ENCODE data around the gene MAMDC4. TPM values are rescaled to one million over a fixed set of nuclear protein-coding genes. Genes with fewer than 3 reads are reported as not detected.

The MAMDC4 gene
- polyA plus RNA-seq, 1 donor, result 772 TPM

DNA sequence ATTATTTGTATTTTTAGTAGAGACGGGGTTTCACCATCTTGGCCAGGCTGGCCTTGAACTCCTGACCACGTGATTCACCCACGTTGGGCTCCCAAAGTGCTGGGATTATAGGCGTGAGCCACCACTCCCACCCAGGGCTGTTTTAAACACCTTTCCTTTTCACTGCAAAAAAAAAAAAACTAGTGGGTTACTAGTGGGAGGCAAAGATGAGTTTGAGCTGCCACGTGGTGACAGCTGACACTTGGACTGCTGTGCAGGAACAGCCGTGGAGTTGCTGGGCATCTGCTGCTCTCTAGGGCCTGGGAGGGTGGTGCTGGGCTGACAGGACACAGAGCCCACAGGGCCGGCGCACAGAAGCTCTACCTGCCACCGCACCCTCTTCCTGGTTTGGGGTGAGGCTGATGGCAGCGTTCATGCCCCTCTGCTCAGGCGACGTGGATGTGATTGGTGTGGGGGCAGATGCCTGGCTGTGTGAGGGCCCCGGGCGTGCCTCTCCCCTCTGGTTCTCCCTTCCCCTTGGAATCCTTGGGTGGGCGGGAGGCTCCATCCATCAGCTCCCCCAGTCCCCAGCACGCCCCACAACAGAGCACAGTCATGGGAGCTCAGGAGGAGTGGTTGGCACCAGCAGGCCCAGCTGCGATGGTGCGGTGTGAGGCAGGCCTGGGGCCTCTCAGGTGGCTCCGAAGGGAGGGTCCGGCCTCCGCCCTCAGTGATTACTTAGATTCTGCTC, 27.5 kb upstream of the MAMDC4 start:
- Histone ChIP-seq H3K4me3 (ENCODE audit: low read length) (no peak overlapping the region), H3K27ac (ENCODE audit: low read length) (no peak overlapping the region), H3K27me3 (ENCODE audit: control insufficient read depth, insufficient read depth, low read length) (no peaks in the 10 kb centered on the region), H3K9me3 (ENCODE audit: control insufficient read depth, low read depth, low read length) (no peaks in the 10 kb centered on the region), H3K36me3 (ENCODE audit: control insufficient read depth, insufficient read depth, low read length) (peaks cover 70% of the 10 kb centered on the region), H3K4me1 (ENCODE audit: control insufficient read depth, insufficient read depth, low read length) (no peaks in the 10 kb centered on the region)
- DNase-seq, result no peak
- WGBS (ENCODE audit: insufficient coverage, low lambda C conversion rate), result no CpG with 5 or more reads among the region's 21 CpGs

DNA sequence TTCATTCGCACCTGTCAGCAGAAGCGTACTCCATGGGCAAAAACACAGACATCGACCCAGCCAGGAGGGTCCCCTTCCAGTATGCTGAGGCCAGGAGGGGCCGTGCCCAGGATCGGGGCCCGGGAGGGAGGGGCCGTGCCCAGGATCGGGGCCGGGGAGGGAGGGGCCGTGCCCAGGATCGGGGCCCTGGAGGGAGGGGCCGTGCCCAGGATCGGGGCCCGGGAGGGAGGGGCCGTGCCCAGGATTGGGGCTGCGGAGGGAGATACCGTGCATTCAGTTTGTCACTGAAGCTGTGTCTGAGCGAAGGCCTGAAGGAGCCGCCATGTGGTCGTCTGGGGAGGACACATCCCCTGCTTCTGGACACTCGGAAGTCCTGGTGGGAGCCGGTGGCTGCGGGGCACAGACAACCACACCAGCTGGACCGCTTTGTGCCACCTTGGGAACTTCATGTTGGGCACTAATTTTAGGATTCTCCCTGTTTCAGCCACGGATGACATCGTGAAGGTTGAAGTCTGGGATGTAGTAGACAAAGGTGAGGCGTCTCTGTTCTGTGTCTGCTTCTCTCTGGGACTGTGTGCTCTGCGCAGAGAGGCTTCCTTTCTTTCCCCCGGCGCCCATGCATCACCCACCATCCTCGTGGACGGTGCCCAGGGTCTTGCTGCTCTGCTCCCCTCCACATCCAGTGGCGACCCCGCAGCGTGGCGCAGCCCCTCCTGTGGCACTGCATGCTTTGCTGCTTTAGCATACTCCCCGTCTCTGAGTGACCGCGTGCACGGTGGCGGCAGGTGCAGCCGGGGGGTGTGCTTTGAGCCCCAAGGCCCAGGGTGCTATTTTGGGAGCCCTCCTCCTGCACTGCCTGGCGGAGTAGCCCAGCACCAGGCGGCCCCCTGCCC, 26.6 kb upstream of the MAMDC4 start:
- Histone ChIP-seq H3K27me3 (ENCODE audit: control insufficient read depth, insufficient read depth, low read length) (no peaks in the 10 kb centered on the region), H3K27ac (ENCODE audit: low read length) (no peak overlapping the region), H3K4me1 (ENCODE audit: control insufficient read depth, insufficient read depth, low read length) (no peaks in the 10 kb centered on the region), H3K36me3 (ENCODE audit: control insufficient read depth, insufficient read depth, low read length) (peaks cover 79% of the 10 kb centered on the region), H3K9me3 (ENCODE audit: control insufficient read depth, low read depth, low read length) (no peaks in the 10 kb centered on the region), H3K4me3 (ENCODE audit: low read length) (no peak overlapping the region)
- no peak for DNase-seq
- no CpG with 5 or more reads among the region's 44 CpGs for WGBS (ENCODE audit: insufficient coverage, low lambda C conversion rate)

DNA sequence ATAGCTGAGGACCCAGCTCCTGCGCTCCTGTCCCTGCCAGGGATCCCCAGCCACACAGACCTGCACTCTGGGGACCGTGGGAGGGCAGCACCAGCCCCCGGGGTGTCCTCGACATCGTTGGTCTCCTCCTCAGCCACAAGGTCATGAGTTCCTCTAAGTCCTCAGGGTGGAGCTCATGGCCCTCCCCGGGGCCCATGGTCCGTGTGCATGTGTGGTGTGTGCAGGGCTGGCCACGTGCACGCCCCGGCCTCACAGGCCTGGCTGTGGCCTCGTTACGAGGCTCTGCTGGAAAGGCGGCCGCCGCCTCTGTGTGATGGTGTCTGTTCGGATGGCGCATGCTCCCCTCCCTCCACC, 26.0 kb upstream of the MAMDC4 start:
- WGBS (ENCODE audit: insufficient coverage, low lambda C conversion rate), result no CpG with 5 or more reads among the region's 17 CpGs
- no peak for DNase-seq
- peaks cover 81% of the 10 kb centered on the region for H3K36me3 ChIP-seq (ENCODE audit: control insufficient read depth, insufficient read depth, low read length)

DNA sequence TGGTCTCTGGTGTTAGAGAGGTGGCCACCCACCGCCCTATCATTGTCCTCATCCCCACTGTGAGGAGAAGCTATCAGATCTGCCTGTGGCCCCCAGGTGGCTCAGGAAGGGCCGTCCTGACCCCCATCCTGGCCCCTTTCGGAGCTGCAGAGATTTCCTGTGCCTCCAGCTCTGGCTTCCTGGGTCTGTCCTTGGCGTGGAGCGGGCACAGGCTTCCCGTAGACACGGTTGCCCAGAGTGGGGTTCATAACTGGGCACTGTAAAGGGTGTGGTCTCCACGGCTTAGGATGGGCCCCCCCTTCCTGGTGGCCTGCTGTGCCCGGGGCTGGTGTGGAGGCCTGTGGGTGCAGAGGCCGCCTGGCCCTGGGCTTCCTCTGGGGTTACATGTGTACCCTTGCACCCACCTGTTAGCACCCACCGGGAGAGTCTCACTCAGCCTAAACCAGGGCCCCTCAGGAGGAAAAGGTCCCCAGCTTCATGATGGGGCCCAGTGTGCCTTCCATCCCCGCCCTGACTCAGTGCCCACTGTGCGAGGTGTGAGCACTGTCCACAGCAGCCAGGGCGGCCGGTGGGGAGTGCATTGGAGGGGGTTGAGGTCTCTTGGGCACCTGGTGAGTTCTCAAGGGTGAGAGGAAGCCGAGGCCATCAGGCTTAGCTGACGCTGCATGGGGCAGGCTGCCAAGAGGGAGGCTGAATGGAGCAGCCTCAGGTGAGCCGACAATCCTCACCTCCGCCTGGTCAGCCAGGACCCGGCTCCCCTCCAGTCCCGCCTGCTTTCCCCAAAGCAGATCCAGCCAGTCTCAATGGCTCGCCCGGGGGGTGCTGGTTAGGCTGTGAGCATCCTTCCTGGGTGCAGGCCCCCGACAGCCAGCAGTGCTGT, 25.2 kb upstream of the MAMDC4 start:
- Histone ChIP-seq H3K4me1 (ENCODE audit: control insufficient read depth, insufficient read depth, low read length) (no peaks in the 10 kb centered on the region), H3K4me3 (ENCODE audit: low read length) (no peak overlapping the region), H3K27ac (ENCODE audit: low read length) (no peak overlapping the region), H3K36me3 (ENCODE audit: control insufficient read depth, insufficient read depth, low read length) (peaks cover 89% of the 10 kb centered on the region), H3K27me3 (ENCODE audit: control insufficient read depth, insufficient read depth, low read length) (no peaks in the 10 kb centered on the region), H3K9me3 (ENCODE audit: control insufficient read depth, low read depth, low read length) (no peaks in the 10 kb centered on the region)
- no peak for DNase-seq
- WGBS (ENCODE audit: insufficient coverage, low lambda C conversion rate), result no CpG with 5 or more reads among the region's 24 CpGs

More for the DNA sequence above, 26.0 kb upstream of the MAMDC4 start:
- Histone ChIP-seq H3K4me3 (ENCODE audit: low read length) (no peak overlapping the region), H3K9me3 (ENCODE audit: control insufficient read depth, low read depth, low read length) (no peaks in the 10 kb centered on the region), H3K4me1 (ENCODE audit: control insufficient read depth, insufficient read depth, low read length) (no peaks in the 10 kb centered on the region), H3K27me3 (ENCODE audit: control insufficient read depth, insufficient read depth, low read length) (no peaks in the 10 kb centered on the region), H3K27ac (ENCODE audit: low read length) (no peak overlapping the region)

DNA sequence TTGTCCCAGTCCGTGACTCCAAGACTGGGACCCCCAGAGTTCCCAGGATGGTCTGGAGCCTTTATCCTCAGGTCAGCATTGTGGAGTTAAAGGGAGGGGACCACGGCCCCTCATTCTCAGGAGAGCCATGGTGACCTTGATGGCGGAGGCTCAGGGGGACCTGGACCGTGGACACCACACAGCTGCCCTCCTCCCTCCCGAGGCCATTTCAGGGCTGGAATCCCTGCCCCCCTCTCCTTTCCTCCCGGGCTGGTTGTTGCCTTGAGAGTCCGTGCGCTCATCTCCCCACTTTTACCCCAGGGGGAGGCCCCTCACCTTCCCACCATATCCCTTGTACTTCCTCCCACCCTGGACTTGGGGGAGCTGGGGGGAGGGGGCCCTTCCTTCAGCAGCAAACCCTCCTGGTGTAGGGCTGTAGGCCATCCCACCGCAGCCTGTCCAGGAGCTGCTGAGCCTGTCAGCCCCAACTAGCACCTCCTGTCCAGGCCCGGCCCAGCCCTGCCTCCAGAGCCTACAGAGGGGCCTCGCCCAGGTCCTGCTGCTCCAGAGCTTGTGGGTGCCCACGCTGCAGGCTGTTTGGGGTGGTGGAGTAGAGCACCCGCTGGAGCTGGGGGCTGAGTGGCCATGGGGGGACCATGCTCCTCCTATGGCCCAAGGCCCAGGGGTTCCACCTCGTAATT, 24.2 kb upstream of the MAMDC4 start:
- no peak overlapping the region for H3K27ac ChIP-seq (ENCODE audit: low read length)
- no CpG with 5 or more reads among the region's 14 CpGs for WGBS (ENCODE audit: insufficient coverage, low lambda C conversion rate)
- H3K4me3 ChIP-seq (ENCODE audit: low read length), result no peak overlapping the region
- DNase-seq, result no peak
- no peaks in the 10 kb centered on the region for H3K9me3 ChIP-seq (ENCODE audit: control insufficient read depth, low read depth, low read length)
- H3K36me3 ChIP-seq (ENCODE audit: control insufficient read depth, insufficient read depth, low read length), result peaks cover 96% of the 10 kb centered on the region
- no peaks in the 10 kb centered on the region for H3K4me1 ChIP-seq (ENCODE audit: control insufficient read depth, insufficient read depth, low read length)
- H3K27me3 ChIP-seq (ENCODE audit: control insufficient read depth, insufficient read depth, low read length), result no peaks in the 10 kb centered on the region

DNA sequence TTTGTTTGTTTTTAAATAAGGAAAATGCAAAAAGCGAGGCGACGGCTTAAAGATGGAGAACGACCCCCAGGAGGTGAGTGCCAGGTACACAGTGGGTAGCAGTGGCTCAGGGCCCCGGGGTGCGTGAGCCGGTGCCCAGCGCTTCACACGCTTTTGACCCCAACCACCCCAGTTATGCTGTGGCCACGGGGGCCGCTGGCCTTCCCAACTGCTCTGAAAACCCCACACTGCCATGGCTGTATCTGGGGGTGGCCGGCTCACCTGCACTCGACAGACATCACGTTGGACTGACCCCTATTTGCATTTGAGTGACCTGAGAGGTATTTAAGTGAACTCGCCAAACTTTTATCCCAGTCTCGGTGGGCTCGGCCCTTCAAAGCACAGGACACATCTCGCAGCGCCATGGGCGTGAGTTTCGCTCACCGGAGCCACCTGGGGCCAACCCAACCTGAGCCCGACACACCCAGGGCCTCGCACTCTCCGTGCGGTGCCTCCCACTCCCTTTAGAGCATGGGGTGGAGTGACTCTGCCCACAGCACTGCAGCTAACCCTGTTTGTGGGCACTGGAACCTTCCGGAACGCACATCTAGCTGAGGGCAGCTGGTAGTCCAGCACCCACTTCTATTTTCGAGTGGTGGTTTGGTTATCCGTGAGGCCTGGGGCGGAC, 23.5 kb upstream of the MAMDC4 start:
- Histone ChIP-seq H3K4me1 (ENCODE audit: control insufficient read depth, insufficient read depth, low read length) (no peaks in the 10 kb centered on the region), H3K4me3 (ENCODE audit: low read length) (no peak overlapping the region), H3K36me3 (ENCODE audit: control insufficient read depth, insufficient read depth, low read length) (peaks cover 93% of the 10 kb centered on the region), H3K27me3 (ENCODE audit: control insufficient read depth, insufficient read depth, low read length) (no peaks in the 10 kb centered on the region), H3K9me3 (ENCODE audit: control insufficient read depth, low read depth, low read length) (no peaks in the 10 kb centered on the region), H3K27ac (ENCODE audit: low read length) (no peak overlapping the region)
- DNase-seq, result no peak
- WGBS (ENCODE audit: insufficient coverage, low lambda C conversion rate), result 96% methylated on average over 4 of the region's 31 CpGs

DNA sequence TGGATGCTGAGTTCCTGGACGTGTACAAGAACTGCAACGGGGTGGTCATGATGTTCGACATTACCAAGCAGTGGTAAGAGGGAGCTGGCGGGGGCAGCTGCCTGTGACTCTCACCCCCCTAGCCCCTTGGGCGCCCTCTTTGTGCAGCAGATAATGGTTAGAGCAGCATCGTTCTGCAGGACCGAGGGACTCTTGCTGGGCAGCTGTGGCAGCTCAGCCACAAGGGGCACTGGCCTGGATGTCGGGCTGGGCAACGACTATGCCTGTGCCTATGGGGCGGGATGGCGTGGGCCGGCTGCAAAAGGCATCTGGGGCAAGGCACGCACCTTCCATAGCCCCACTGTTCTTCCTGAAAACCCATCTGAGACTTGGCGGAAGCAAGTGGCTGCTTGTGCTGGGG, 22.7 kb upstream of the MAMDC4 start:
- no peaks in the 10 kb centered on the region for H3K27me3 ChIP-seq (ENCODE audit: control insufficient read depth, insufficient read depth, low read length)

DNA sequence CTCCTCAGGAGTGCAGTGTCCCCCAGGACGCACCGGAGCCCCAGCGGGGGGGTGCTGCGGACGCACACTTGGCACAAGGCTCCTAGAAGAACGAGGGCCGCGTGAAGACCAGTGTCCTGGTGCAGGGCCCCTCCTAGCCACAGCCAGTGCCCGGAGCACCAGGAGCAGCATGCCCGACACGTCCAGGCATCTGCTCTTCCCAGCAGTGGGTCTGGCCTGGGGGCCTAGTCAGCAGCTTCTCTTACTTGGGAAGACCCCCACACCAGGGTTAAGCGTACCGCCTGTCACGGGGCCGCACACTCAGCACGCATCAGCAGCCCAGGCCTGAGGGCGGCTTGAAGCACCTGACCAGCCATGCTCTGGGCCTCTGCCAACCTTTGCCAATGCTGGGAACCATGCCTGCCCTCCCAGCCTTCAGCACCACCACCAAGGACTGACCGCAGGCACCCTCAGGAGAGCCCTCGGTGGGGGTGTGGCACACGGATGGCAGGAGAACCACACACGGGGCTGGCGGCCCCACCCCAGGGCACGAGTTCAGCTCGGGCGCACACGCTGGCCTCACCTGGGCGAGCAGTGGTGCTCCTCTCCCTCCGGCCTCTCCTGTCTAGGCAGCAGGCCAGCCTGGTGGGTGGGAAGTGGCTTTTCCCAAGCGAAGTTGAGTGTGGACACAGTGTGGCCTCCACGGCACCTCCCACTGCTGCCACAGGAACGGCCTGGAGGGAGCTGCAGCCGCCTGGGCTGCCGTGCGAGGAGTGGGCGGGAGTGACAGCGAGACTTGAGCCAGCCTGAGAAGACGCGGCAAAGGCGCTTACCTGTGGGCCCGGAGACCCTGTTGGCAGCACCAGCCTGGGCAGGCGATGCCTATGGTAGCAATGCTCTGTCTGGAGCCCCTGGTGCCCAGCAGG, 21.9 kb upstream of the MAMDC4 start:
- no peak for DNase-seq
- H3K4me1 ChIP-seq (ENCODE audit: control insufficient read depth, insufficient read depth, low read length), result no peaks in the 10 kb centered on the region
- H3K27ac ChIP-seq (ENCODE audit: low read length), result no peak overlapping the region
- H3K27me3 ChIP-seq (ENCODE audit: control insufficient read depth, insufficient read depth, low read length), result no peaks in the 10 kb centered on the region
- H3K4me3 ChIP-seq (ENCODE audit: low read length), result no peak overlapping the region
- WGBS (ENCODE audit: insufficient coverage, low lambda C conversion rate), result no CpG with 5 or more reads among the region's 41 CpGs
- H3K36me3 ChIP-seq (ENCODE audit: control insufficient read depth, insufficient read depth, low read length), result peaks cover 85% of the 10 kb centered on the region
- H3K9me3 ChIP-seq (ENCODE audit: control insufficient read depth, low read depth, low read length), result no peaks in the 10 kb centered on the region

More for the DNA sequence above, 22.7 kb upstream of the MAMDC4 start:
- no peak overlapping the region for H3K4me3 ChIP-seq (ENCODE audit: low read length)
- no CpG with 5 or more reads among the region's 14 CpGs for WGBS (ENCODE audit: insufficient coverage, low lambda C conversion rate)
- no peaks in the 10 kb centered on the region for H3K4me1 ChIP-seq (ENCODE audit: control insufficient read depth, insufficient read depth, low read length)
- no peak overlapping the region for H3K27ac ChIP-seq (ENCODE audit: low read length)
- no peaks in the 10 kb centered on the region for H3K9me3 ChIP-seq (ENCODE audit: control insufficient read depth, low read depth, low read length)
- H3K36me3 ChIP-seq (ENCODE audit: control insufficient read depth, insufficient read depth, low read length), result peaks cover 91% of the 10 kb centered on the region
- DNase-seq, result no peak
